CD4-positive, alpha-beta T cell treated with Interleukin-10 for 1 hour (primary cell): ENCODE measurements around the gene MUC5AC.
"Not testable (repeated sequence)": the region's sequence is repeated elsewhere in the genome, so short reads cannot be mapped to it uniquely, and the experiment has no call there.

Experiments
- DNase-seq: peaks from one replicate; pipeline ENCODE4 v3.0.0-alpha.2; 2020

Gene MUC5AC

DNA sequence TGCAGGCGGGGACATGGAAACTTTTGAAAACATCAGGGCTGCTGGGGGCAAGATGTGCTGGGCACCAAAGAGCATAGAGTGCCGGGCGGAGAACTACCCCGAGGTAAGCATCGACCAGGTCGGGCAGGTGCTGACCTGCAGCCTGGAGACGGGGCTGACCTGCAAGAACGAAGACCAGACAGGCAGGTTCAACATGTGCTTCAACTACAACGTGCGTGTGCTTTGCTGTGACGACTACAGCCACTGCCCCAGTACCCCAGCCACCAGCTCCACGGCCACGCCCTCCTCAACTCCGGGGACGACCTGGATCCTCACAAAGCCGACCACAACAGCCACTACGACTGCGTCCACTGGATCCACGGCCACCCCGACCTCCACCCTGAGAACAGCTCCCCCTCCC is 84.5 kb downstream of the MUC5AC start:
- DNase-seq, result no peak

DNA sequence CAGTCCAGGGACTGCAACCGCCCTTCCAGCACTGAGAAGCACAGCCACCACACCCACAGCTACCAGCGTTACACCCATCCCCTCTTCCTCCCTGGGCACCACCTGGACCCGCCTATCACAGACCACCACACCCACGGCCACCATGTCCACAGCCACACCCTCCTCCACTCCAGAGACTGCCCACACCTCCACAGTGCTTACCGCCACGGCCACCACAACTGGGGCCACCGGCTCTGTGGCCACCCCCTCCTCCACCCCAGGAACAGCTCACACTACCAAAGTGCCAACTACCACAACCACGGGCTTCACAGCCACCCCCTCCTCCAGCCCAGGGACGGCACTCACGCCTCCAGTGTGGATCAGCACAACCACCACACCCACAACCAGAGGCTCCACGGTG is 85.0 kb downstream of the MUC5AC start:
- not testable (repeated sequence) for DNase-seq

DNA sequence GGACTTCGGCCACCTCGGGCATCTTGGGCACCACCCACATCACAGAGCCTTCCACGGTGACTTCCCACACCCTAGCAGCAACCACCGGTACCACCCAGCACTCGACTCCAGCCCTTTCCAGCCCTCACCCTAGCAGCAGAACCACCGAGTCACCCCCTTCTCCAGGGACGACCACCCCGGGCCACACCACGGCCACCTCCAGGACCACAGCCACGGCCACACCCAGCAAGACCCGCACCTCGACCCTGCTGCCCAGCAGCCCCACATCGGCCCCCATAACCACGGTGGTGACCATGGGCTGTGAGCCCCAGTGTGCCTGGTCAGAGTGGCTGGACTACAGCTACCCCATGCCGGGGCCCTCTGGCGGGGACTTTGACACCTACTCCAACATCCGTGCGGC is 85.8 kb downstream of the MUC5AC start:
- DNase-seq, result not testable (repeated sequence)

DNA sequence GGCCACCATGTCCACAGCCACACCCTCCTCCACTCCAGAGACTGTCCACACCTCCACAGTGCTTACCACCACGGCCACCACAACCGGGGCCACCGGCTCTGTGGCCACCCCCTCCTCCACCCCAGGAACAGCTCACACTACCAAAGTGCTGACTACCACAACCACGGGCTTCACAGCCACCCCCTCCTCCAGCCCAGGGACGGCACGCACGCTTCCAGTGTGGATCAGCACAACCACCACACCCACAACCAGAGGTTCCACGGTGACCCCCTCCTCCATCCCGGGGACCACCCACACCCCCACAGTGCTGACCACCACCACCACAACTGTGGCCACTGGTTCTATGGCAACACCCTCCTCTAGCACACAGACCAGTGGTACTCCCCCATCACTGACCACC is 86.8 kb downstream of the MUC5AC start:
- not testable (repeated sequence) for DNase-seq

DNA sequence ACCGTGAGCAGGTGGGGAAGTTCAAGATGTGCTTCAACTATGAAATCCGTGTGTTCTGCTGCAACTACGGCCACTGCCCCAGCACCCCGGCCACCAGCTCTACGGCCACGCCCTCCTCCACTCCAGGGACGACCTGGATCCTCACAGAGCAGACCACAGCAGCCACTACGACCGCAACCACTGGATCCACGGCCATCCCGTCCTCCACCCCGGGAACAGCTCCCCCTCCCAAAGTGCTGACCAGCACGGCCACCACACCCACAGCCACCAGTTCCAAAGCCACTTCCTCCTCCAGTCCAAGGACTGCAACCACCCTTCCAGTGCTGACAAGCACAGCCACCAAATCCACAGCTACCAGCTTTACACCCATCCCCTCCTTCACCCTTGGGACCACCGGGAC is 88.0 kb downstream of the MUC5AC start:
- DNase-seq, result not testable (repeated sequence)

DNA sequence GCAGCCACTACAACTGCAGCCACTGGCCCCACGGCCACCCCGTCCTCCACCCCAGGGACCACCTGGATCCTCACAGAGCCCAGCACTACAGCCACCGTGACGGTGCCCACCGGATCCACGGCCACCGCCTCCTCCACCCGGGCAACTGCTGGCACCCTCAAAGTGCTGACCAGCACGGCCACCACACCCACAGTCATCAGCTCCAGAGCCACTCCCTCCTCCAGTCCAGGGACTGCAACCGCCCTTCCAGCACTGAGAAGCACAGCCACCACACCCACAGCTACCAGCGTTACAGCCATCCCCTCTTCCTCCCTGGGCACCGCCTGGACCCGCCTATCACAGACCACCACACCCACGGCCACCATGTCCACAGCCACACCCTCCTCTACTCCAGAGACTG is 88.5 kb downstream of the MUC5AC start:
- not testable (repeated sequence) for DNase-seq

DNA sequence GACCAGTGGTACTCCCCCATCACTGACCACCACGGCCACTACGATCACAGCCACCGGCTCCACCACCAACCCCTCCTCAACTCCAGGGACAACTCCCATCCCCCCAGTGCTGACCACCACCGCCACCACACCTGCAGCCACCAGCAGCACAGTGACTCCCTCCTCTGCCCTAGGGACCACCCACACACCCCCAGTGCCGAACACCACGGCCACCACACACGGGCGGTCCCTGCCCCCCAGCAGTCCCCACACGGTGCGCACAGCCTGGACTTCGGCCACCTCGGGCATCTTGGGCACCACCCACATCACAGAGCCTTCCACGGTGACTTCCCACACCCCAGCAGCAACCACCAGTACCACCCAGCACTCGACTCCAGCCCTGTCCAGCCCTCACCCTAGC is 89.3 kb downstream of the MUC5AC start:
- DNase-seq, result not testable (repeated sequence)

DNA sequence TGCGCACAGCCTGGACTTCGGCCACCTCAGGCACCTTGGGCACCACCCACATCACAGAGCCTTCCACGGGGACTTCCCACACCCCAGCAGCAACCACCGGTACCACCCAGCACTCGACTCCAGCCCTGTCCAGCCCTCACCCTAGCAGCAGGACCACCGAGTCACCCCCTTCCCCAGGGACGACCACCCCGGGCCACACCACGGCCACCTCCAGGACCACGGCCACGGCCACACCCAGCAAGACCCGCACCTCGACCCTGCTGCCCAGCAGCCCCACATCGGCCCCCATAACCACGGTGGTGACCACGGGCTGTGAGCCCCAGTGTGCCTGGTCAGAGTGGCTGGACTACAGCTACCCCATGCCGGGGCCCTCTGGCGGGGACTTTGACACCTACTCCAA is 91.2 kb downstream of the MUC5AC start:
- not testable (repeated sequence) for DNase-seq

DNA sequence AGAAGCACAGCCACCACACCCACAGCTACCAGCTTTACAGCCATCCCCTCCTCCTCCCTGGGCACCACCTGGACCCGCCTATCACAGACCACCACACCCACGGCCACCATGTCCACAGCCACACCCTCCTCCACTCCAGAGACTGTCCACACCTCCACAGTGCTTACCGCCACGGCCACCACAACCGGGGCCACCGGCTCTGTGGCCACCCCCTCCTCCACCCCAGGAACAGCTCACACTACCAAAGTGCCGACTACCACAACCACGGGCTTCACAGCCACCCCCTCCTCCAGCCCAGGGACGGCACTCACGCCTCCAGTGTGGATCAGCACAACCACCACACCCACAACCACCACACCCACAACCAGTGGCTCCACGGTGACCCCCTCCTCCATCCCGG is 92.7 kb downstream of the MUC5AC start:
- not testable (repeated sequence) for DNase-seq
